ENCODE measurements around the gene SEM1.
"Not testable (repeated sequence)": the region's sequence is repeated elsewhere in the genome, so short reads cannot be mapped to it uniquely, and the experiment has no call there.

- TF ChIP-seq SP1 (IDR thresholded peaks at IDR 0.05); FOXM1 (IDR thresholded peaks at IDR 0.05; ENCODE audit: borderline replicate concordance); ELF4 (IDR thresholded peaks at IDR 0.05); HDGF (IDR thresholded peaks at IDR 0.05; ENCODE audit: borderline replicate concordance); NFRKB (IDR thresholded peaks at IDR 0.05); TARDBP (IDR thresholded peaks at IDR 0.05); ZNF384 (IDR thresholded peaks at IDR 0.05); BHLHE40 (IDR thresholded peaks at IDR 0.05; ENCODE audit: borderline replicate concordance); ARNT (IDR thresholded peaks at IDR 0.05); FOXK2 (IDR thresholded peaks at IDR 0.05); CTBP1 (IDR thresholded peaks at IDR 0.05; ENCODE audit: borderline replicate concordance); SUZ12 (IDR thresholded peaks at IDR 0.05): not testable (repeated sequence)
These were observed 11.2 kb downstream of the SEM1 start for GRCh38 chr7:96698449-96698848.

Data from HEK293T (cell line).